COR-L47 (cell line): Measurements from ENCODE around the gene CACTIN.
"Not testable (repeated sequence)": the region's sequence is repeated elsewhere in the genome, so short reads cannot be mapped to it uniquely, and the experiment has no call there.

Experiments
- DNase-seq: peaks from one replicate; lab custom pipeline; 2025; lab: John Stamatoyannopoulos, UW

The CACTIN gene

GRCh38 chr19:3646336-3647092 is 19.9 kb upstream of the CACTIN start:
- no peak for DNase-seq

- no peak for DNase-seq
Measured at GRCh38 chr19:3645726-3646125, 19.1 kb upstream of the CACTIN start.

GRCh38 chr19:3645067-3645396 is 18.4 kb upstream of the CACTIN start:
- no peak for DNase-seq

GRCh38 chr19:3644351-3645066 is 17.9 kb upstream of the CACTIN start:
- no peak for DNase-seq

- DNase-seq: no peak
Measured at GRCh38 chr19:3643674-3644313, 17.2 kb upstream of the CACTIN start.

GRCh38 chr19:3642987-3643673 is 16.5 kb upstream of the CACTIN start:
- no peak for DNase-seq

- DNase-seq: no peak
Measured at GRCh38 chr19:3642296-3642695, 15.7 kb upstream of the CACTIN start.

GRCh38 chr19:3641515-3642269 is 15.1 kb upstream of the CACTIN start:
- DNase-seq: no peak

- no peak for DNase-seq
Measured at GRCh38 chr19:3639479-3639878, 12.9 kb upstream of the CACTIN start.

GRCh38 chr19:3638208-3639193 is 11.9 kb upstream of the CACTIN start:
- no peak for DNase-seq

GRCh38 chr19:3637621-3638020 is 11.0 kb upstream of the CACTIN start:
- no peak for DNase-seq

- DNase-seq: no peak
Measured at GRCh38 chr19:3636962-3637361, 10.4 kb upstream of the CACTIN start.

- DNase-seq: no peak
Measured at GRCh38 chr19:3636506-3636905, 9.9 kb upstream of the CACTIN start.

- DNase-seq: no peak
Measured at GRCh38 chr19:3634496-3635045, 8.0 kb upstream of the CACTIN start.

- no peak for DNase-seq
Measured at GRCh38 chr19:3633559-3633988, 7.0 kb upstream of the CACTIN start.

- no peak for DNase-seq
Measured at GRCh38 chr19:3632739-3633558, 6.4 kb upstream of the CACTIN start.

- no peak for DNase-seq
Measured at GRCh38 chr19:3632098-3632497, 5.5 kb upstream of the CACTIN start.

- no peak for DNase-seq
Measured at GRCh38 chr19:3631053-3631861, 4.7 kb upstream of the CACTIN start.

- not testable (repeated sequence) for DNase-seq
Measured at GRCh38 chr19:3628766-3629165, 2.2 kb upstream of the CACTIN start.
